Osteoblast (primary cell): ENCODE measurements around the gene PTPRK. TPM values are rescaled to one million over a fixed set of nuclear protein-coding genes. Genes with fewer than 3 reads are reported as not detected.

Experiments
- DNase-seq: peaks from one replicate; pipeline ENCODE4 v3.0.0; 2011; ENCODE audit warnings: low spot score, mixed read lengths; ENCODE audit not compliant: insufficient read length; ENCODE audit errors: missing footprints
- H2AFZ ChIP-seq: 2 replicates; pipeline ENCODE4 v1.6.0; 2011; ENCODE audit warnings: mild to moderate bottlenecking, low read length
- H3K27ac ChIP-seq: 2 replicates; pipeline ENCODE4 v1.5.1; 2011; ENCODE audit warnings: mild to moderate bottlenecking, low read depth, low read length, moderate library complexity
- H3K27me3 ChIP-seq: 2 replicates; pipeline ENCODE4 v1.6.0; 2012; ENCODE audit warnings: mild to moderate bottlenecking, control low read depth, inconsistent platforms, low read length, moderate library complexity; ENCODE audit not compliant: insufficient read depth
- H3K36me3 ChIP-seq: 2 replicates; pipeline ENCODE4 v1.5.1; 2011; ENCODE audit warnings: mild to moderate bottlenecking, low read length, control low read depth, moderate library complexity; ENCODE audit not compliant: insufficient read depth
- H3K4me1 ChIP-seq: 2 replicates; pipeline ENCODE4 v1.5.1; 2011; ENCODE audit warnings: mild to moderate bottlenecking, low read length, control low read depth, moderate library complexity; ENCODE audit not compliant: insufficient read depth
- H3K4me2 ChIP-seq: 2 replicates; pipeline ENCODE4 v1.6.0; 2011; ENCODE audit warnings: mild to moderate bottlenecking, low read length; ENCODE audit not compliant: insufficient read depth
- H3K4me3 ChIP-seq: fragments of 200-600 bp; sonication (generic); 3 replicates; pipeline ENCODE4 v1.5.1; 2012; ENCODE audit warnings: mild to moderate bottlenecking, low read length, inconsistent platforms; ENCODE audit not compliant: insufficient read depth
- H3K79me2 ChIP-seq: 2 replicates; pipeline ENCODE4 v1.6.0; 2012; ENCODE audit warnings: mild to moderate bottlenecking, low read length, control low read depth, inconsistent platforms; ENCODE audit not compliant: insufficient read depth
- H3K9me3 ChIP-seq: 2 replicates; pipeline ENCODE4 v1.5.1; 2011; ENCODE audit warnings: low read depth, low read length, control low read depth
- H4K20me1 ChIP-seq: 2 replicates; pipeline ENCODE4 v1.6.0; 2012; ENCODE audit warnings: mild to moderate bottlenecking, low read length, control low read depth; ENCODE audit not compliant: insufficient read depth
- total RNA-seq: library from RNA; depleted of rRNA; stranded (reverse); fragments of >200 nt; gene quantifications from 2 replicates; pipeline ENCODE4 v1.2.3, GENCODE V29; 2012
- TF ChIP-seq, protein P1 (sequence below): IDR thresholded peaks from 2 replicates; pipeline ENCODE4 v1.5.1; 2011; ENCODE audit warnings: mild to moderate bottlenecking, low read depth, low read length, moderate library complexity; ENCODE audit errors: extremely low read depth

PTPRK gene
- total RNA-seq, 1 donor, result 165 TPM

- H3K9me3 ChIP-seq, result no peaks in the 10 kb centered on the region
Measured at GRCh38 chr6:128032042-128032441, 488.4 kb downstream of the PTPRK start.

DNA sequence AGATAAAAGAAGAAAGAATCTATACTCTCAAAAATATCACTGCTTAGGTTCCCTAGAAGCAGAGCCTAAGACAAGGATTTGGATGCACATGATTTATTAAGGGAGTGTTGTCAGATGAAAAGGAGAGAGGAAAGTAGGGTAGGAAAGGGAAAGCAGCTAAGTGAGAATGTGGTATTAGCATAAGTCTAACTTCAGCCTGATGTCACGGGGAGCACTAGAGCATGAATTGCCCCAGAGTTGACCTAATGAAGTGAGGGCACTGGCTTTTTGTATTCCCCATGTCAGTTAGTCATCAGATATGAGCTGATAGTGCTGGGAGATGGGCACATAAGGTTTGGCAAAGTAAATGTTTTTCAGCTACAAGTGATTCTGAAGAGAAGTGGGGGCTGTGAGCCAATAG is 490.6 kb downstream of the PTPRK start:
- no peaks in the 10 kb centered on the region for H3K27me3 ChIP-seq
- no peak overlapping the region for H3K4me3 ChIP-seq
- no peak overlapping the region for H2AFZ ChIP-seq
- no peaks in the 10 kb centered on the region for H3K36me3 ChIP-seq
- H3K79me2 ChIP-seq, result no peaks in the 10 kb centered on the region
- H3K9me3 ChIP-seq, result no peaks in the 10 kb centered on the region
- H4K20me1 ChIP-seq, result no peaks in the 10 kb centered on the region
- no peak for DNase-seq
- no peak overlapping the region for H3K4me2 ChIP-seq
- TF ChIP-seq, protein P1, sequence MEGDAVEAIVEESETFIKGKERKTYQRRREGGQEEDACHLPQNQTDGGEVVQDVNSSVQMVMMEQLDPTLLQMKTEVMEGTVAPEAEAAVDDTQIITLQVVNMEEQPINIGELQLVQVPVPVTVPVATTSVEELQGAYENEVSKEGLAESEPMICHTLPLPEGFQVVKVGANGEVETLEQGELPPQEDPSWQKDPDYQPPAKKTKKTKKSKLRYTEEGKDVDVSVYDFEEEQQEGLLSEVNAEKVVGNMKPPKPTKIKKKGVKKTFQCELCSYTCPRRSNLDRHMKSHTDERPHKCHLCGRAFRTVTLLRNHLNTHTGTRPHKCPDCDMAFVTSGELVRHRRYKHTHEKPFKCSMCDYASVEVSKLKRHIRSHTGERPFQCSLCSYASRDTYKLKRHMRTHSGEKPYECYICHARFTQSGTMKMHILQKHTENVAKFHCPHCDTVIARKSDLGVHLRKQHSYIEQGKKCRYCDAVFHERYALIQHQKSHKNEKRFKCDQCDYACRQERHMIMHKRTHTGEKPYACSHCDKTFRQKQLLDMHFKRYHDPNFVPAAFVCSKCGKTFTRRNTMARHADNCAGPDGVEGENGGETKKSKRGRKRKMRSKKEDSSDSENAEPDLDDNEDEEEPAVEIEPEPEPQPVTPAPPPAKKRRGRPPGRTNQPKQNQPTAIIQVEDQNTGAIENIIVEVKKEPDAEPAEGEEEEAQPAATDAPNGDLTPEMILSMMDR, result no peak
- peaks cover 11% of the 10 kb centered on the region for H3K4me1 ChIP-seq
- no peak overlapping the region for H3K27ac ChIP-seq

More at GRCh38 chr6:128032042-128032441, 488.4 kb downstream of the PTPRK start:
- TF ChIP-seq, protein P1, result no peak
- H3K27me3 ChIP-seq, result no peaks in the 10 kb centered on the region
- H3K79me2 ChIP-seq, result no peaks in the 10 kb centered on the region
- no peak overlapping the region for H3K27ac ChIP-seq
- H3K4me3 ChIP-seq, result no peak overlapping the region
- no peaks in the 10 kb centered on the region for H4K20me1 ChIP-seq
- DNase-seq, result no peak
- no peak overlapping the region for H3K4me2 ChIP-seq
- H2AFZ ChIP-seq, result no peak overlapping the region
- H3K36me3 ChIP-seq, result no peaks in the 10 kb centered on the region
- peaks cover 11% of the 10 kb centered on the region for H3K4me1 ChIP-seq

DNA sequence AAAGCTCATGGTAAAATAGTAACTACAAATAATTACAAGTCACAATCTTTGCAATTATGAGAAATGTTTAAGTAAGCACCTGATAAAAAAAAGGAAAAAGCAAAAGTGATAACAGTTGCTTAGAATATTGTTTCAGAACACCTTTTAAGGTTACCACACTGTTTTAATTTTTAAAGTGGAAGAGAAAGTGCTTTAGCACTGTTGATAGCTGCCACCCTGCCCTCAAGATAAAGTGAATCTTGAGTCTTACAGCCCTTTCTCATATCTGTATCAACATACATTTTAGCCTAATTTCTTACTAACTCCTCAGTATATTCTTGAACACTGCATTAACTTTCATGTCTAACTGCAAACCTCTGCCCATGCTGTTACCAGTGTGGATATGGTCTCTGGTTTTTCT is 492.2 kb downstream of the PTPRK start:
- no peaks in the 10 kb centered on the region for H4K20me1 ChIP-seq
- peaks cover 11% of the 10 kb centered on the region for H3K4me1 ChIP-seq
- no peaks in the 10 kb centered on the region for H3K79me2 ChIP-seq
- no peaks in the 10 kb centered on the region for H3K36me3 ChIP-seq
- TF ChIP-seq, protein P1, result no peak
- H3K4me2 ChIP-seq, result no peak overlapping the region
- H3K9me3 ChIP-seq, result no peaks in the 10 kb centered on the region
- no peak for DNase-seq
- H3K4me3 ChIP-seq, result no peak overlapping the region
- H3K27ac ChIP-seq, result no peak overlapping the region
- H2AFZ ChIP-seq, result no peak overlapping the region
- H3K27me3 ChIP-seq, result no peaks in the 10 kb centered on the region

- Histone ChIP-seq H3K4me1 (no peaks in the 10 kb centered on the region), H3K9me3 (no peaks in the 10 kb centered on the region), H3K27me3 (no peaks in the 10 kb centered on the region), H3K27ac (no peak overlapping the region), H3K4me2 (no peak overlapping the region), H2AFZ (no peak overlapping the region), H3K79me2 (no peaks in the 10 kb centered on the region), H4K20me1 (no peaks in the 10 kb centered on the region), H3K4me3 (no peak overlapping the region), H3K36me3 (no peaks in the 10 kb centered on the region)
- TF ChIP-seq, protein P1, result no peak
- DNase-seq, result no peak
Measured at GRCh38 chr6:128025478-128025877, 494.9 kb downstream of the PTPRK start.
